Adrenal gland (tissue), 5 donors: Measurements from ENCODE around the gene DYNLT2B.

Experiments
- POLR2A ChIP-seq, 2 donors: fragments of 450-650 bp; IDR thresholded peaks; one replicate each; pipeline ENCODE4 v1.6.1; 2017; ENCODE audit warnings: antibody characterized with exemption in 2 of 2, mild to moderate bottlenecking in 2 of 2, moderate library complexity in 1 of 2
- TF ChIP-seq, protein P1 (sequence below), 6 experiments: fragments of 450-650 bp in 4 of 6; fragments of 200-600 bp in 2 of 6; sonication (generic) in 1 of 6; IDR thresholded peaks; 1 replicate in 5 of 6; 2 replicates in 1 of 6; pipeline versions ENCODE4 v1.5.1 to v1.8.0; 2016 to 2021; ENCODE audit warnings: antibody characterized with exemption in 6 of 6, mild to moderate bottlenecking in 2 of 6, moderate library complexity in 1 of 6
- donor health status: DM: no; HTN: no; CAD: no.

- TF ChIP-seq, protein P1, sequence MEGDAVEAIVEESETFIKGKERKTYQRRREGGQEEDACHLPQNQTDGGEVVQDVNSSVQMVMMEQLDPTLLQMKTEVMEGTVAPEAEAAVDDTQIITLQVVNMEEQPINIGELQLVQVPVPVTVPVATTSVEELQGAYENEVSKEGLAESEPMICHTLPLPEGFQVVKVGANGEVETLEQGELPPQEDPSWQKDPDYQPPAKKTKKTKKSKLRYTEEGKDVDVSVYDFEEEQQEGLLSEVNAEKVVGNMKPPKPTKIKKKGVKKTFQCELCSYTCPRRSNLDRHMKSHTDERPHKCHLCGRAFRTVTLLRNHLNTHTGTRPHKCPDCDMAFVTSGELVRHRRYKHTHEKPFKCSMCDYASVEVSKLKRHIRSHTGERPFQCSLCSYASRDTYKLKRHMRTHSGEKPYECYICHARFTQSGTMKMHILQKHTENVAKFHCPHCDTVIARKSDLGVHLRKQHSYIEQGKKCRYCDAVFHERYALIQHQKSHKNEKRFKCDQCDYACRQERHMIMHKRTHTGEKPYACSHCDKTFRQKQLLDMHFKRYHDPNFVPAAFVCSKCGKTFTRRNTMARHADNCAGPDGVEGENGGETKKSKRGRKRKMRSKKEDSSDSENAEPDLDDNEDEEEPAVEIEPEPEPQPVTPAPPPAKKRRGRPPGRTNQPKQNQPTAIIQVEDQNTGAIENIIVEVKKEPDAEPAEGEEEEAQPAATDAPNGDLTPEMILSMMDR (IDR thresholded peaks at IDR 0.05), result no peak
- TF ChIP-seq POLR2A (IDR thresholded peaks at IDR 0.05), result no peak
Measured at GRCh38 chr3:196339044-196339443, 21.0 kb upstream of the DYNLT2B start.
